NCI-H1417 (cell line): ENCODE measurements around the gene CNOT9.

Experiments used
- DNase-seq, 3 experiments: peaks; one replicate each; lab custom pipeline; 2025; lab: John Stamatoyannopoulos, UW

The CNOT9 gene

GRCh38 chr2:218577482-218578220 is 9.0 kb downstream of the CNOT9 start:
- no peak for DNase-seq

GRCh38 chr2:218578272-218578877 is 9.7 kb downstream of the CNOT9 start:
- no peak for DNase-seq

- no peak for DNase-seq
Measured at GRCh38 chr2:218582076-218582475, 13.4 kb downstream of the CNOT9 start.

GRCh38 chr2:218583983-218584850 is 15.6 kb downstream of the CNOT9 start:
- DNase-seq: no peak

GRCh38 chr2:218585541-218585940 is 16.9 kb downstream of the CNOT9 start:
- DNase-seq: no peak

- no peak for DNase-seq
Measured at GRCh38 chr2:218605432-218605831, 36.8 kb downstream of the CNOT9 start.

- DNase-seq: peak in 1 of 3 experiments; percentile 8
Measured at GRCh38 chr2:218607436-218608115, 38.9 kb downstream of the CNOT9 start, which contains the start of gene PLCD4. PLCD4 (plus strand) TSS chr2:218607899; CDS start chr2:218615740, 7,841 bp downstream.

- DNase-seq: no peak
Measured at GRCh38 chr2:218615868-218616315, 47.3 kb downstream of the CNOT9 start.

GRCh38 chr2:218618102-218618860 is 49.6 kb downstream of the CNOT9 start:
- DNase-seq: no peak

GRCh38 chr2:218621007-218621406 is 52.4 kb downstream of the CNOT9 start:
- DNase-seq: no peak

- DNase-seq: no peak
Measured at GRCh38 chr2:218622606-218623365, 54.1 kb downstream of the CNOT9 start.

GRCh38 chr2:218623366-218623705 is 54.7 kb downstream of the CNOT9 start:
- DNase-seq: no peak

GRCh38 chr2:218626369-218626768 is 57.7 kb downstream of the CNOT9 start:
- DNase-seq: no peak

GRCh38 chr2:218627939-218628338 is 59.3 kb downstream of the CNOT9 start:
- no peak for DNase-seq

- DNase-seq: no peak
Measured at GRCh38 chr2:218631837-218632236, 63.2 kb downstream of the CNOT9 start.

GRCh38 chr2:218635719-218636118 is 67.1 kb downstream of the CNOT9 start:
- DNase-seq: no peak

GRCh38 chr2:218638372-218638771 is 69.7 kb downstream of the CNOT9 start:
- DNase-seq: no peak

GRCh38 chr2:218642121-218642656 is 73.5 kb downstream of the CNOT9 start:
- no peak for DNase-seq

GRCh38 chr2:218642786-218643185 is 74.1 kb downstream of the CNOT9 start:
- DNase-seq: no peak

GRCh38 chr2:218643751-218644310 is 75.2 kb downstream of the CNOT9 start:
- DNase-seq: no peak
